ENCODE data around the gene NAV2.

The NAV2 gene

DNA sequence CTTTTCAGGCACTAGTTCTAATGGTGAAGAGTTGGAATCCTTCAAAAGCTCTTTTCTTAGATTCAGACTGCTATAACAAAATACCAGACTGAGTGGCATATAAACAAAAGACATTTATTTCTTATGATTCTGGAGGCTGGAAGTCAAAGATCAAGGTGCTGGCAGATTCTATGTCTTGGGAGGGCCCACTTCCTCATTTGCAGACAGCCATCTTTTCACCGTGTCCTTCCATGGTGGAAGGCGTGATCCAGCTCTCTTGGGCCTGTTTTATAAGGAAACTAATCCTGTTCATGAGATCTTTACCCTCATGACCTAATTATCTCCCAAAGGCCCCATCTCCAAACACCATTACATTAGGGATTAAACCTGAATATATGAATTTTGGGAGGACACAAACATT lies 124.0 kb downstream of the NAV2 start:
- 100% methylated on average over 2 of the region's 2 CpGs for WGBS (ENCODE audit: insufficient coverage)
- Histone ChIP-seq H3K27me3 (replicated peaks in 2 of 5; ENCODE audit: control insufficient read depth in 4 of 5, insufficient read depth in 5 of 5, low read length in 4 of 5) (peaks cover 0 to 2% (median 0%) of the 10 kb centered on the region in 5 experiments), H3K36me3 (ENCODE audit: control insufficient read depth in 4 of 4, insufficient read depth in 4 of 4, low read length in 3 of 4) (no peaks in the 10 kb centered on the region), H3K9me3 (ENCODE audit: control extremely low read depth in 1 of 5, control insufficient read depth in 4 of 5, insufficient read depth in 2 of 5, low read depth in 1 of 5, low read length in 4 of 5) (peaks cover 0 to 7% (median 3%) of the 10 kb centered on the region in 5 experiments), H3K4me1 (ENCODE audit: control extremely low read depth in 1 of 4, control insufficient read depth in 4 of 4, insufficient read depth in 4 of 4, low read length in 3 of 4) (no peaks in the 10 kb centered on the region), H3K4me3 (ENCODE audit: control insufficient read depth in 1 of 7, extremely low read depth in 1 of 7, insufficient read depth in 4 of 7, low read depth in 2 of 7, low read length in 6 of 7) (no peak overlapping the region), H3K27ac (ENCODE audit: insufficient read depth in 1 of 2, low read depth in 1 of 2, low read length in 2 of 2, poor library complexity in 1 of 2, severe bottlenecking in 2 of 2) (no peak overlapping the region)
- POLR2A ChIA-PET: no interaction called here
- no peak for DNase-seq
- CTCF ChIA-PET: no interaction called here

DNA sequence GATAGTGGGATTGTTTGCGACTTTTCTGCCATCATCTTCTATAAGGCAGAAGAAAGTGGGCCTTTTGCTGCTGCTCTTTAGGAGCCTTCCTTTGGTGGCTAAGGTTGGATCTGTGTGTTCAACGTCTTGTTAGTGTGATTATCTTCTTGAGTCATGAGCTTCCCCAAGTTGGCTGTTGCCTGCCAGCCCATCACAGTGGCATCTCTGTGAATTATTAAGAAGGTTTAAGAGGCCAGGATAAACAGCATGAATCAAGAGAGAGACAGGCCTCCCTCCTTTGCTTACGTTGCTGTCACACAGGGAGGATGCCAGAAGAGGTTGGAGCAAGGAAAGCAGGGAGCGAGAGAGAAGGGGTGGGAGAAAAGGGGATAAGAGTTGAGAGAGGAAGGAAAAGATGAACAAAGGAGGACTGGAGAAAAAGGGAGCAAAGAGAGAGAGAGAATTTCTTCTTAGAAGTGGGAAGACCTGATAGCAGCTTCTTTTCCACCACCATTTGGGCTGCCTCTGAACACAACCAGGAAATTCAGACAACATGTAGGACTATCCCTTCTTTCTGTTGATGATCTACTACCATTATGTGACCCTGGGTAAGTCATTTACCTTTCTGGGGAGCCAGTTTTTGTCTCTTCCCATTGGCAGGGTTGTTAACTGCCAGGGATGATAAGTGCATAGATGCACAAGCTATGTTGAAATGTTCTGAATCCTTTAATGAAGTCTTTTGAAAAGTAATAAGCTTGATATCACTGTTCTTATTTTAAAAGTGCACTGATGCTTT lies 126.5 kb downstream of the NAV2 start:
- Histone ChIP-seq H3K27me3 (replicated peaks in 2 of 5; ENCODE audit: control insufficient read depth in 4 of 5, insufficient read depth in 5 of 5, low read length in 4 of 5) (peaks cover 0 to 3% (median 0%) of the 10 kb centered on the region in 5 experiments), H3K27ac (ENCODE audit: insufficient read depth in 1 of 2, low read depth in 1 of 2, low read length in 2 of 2, poor library complexity in 1 of 2, severe bottlenecking in 2 of 2) (no peak overlapping the region), H3K4me3 (ENCODE audit: control insufficient read depth in 1 of 7, extremely low read depth in 1 of 7, insufficient read depth in 4 of 7, low read depth in 2 of 7, low read length in 6 of 7) (no peak overlapping the region), H3K36me3 (ENCODE audit: control insufficient read depth in 4 of 4, insufficient read depth in 4 of 4, low read length in 3 of 4) (no peaks in the 10 kb centered on the region), H3K4me1 (ENCODE audit: control extremely low read depth in 1 of 4, control insufficient read depth in 4 of 4, insufficient read depth in 4 of 4, low read length in 3 of 4) (no peaks in the 10 kb centered on the region), H3K9me3 (ENCODE audit: control extremely low read depth in 1 of 5, control insufficient read depth in 4 of 5, insufficient read depth in 2 of 5, low read depth in 1 of 5, low read length in 4 of 5) (no peaks in the 10 kb centered on the region)
- POLR2A ChIA-PET: no interaction called here
- CTCF ChIA-PET: no interaction called here
- DNase-seq: no peak
- 100% methylated on average over 3 of the region's 4 CpGs for WGBS (ENCODE audit: insufficient coverage)

DNA sequence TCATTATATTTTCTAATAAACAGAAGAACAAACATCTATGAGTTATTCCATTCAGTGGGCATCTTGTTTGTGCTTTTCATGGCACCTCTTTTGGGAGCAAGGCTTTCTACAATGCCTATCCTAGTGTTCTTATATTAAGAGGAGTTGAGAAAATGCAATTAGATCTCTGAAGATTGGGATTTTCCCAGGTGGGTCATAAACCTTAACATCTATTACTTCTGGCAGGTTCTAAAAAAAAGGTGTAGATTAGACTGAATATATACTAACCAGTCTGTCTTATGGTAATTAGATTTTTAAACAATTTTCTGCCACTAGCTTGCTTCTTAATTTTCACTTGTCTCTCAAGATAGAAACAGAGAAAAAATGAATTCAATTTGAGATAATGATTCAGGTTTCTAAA lies 128.3 kb downstream of the NAV2 start:
- Histone ChIP-seq H3K27ac (ENCODE audit: insufficient read depth in 1 of 2, low read depth in 1 of 2, low read length in 2 of 2, poor library complexity in 1 of 2, severe bottlenecking in 2 of 2) (no peak overlapping the region), H3K4me3 (ENCODE audit: control insufficient read depth in 1 of 7, extremely low read depth in 1 of 7, insufficient read depth in 4 of 7, low read depth in 2 of 7, low read length in 6 of 7) (no peak overlapping the region), H3K9me3 (ENCODE audit: control extremely low read depth in 1 of 5, control insufficient read depth in 4 of 5, insufficient read depth in 2 of 5, low read depth in 1 of 5, low read length in 4 of 5) (no peaks in the 10 kb centered on the region), H3K27me3 (replicated peaks in 2 of 5; ENCODE audit: control insufficient read depth in 4 of 5, insufficient read depth in 5 of 5, low read length in 4 of 5) (peaks cover 0 to 2% (median 0%) of the 10 kb centered on the region in 5 experiments), H3K4me1 (ENCODE audit: control extremely low read depth in 1 of 4, control insufficient read depth in 4 of 4, insufficient read depth in 4 of 4, low read length in 3 of 4) (no peaks in the 10 kb centered on the region), H3K36me3 (ENCODE audit: control insufficient read depth in 4 of 4, insufficient read depth in 4 of 4, low read length in 3 of 4) (no peaks in the 10 kb centered on the region)
- ChIA-PET POLR2A (no interaction called here), CTCF (no interaction called here)
- no peak for DNase-seq

DNA sequence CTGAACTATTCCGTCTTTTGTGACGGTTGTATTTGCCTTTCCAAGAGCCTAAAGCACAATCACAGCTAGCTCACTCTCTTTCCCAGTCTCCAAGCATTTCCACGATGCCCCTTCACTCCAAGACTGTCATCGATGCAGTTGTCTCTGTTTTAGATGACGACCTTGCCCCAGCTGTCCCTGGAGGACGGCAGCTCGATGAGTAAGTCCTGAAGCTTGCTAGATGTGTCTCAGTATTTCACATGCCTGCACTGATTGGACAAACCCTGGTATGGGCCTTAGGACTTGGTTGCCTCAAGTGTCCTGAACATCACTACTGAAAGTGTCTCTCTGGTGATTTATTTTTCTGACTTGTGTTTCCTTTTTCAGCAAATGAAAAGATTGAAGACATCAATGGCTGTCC lies 129.9 kb downstream of the NAV2 start:
- ChIA-PET POLR2A (interaction anchor here (0.6 kb wide), 1 partner anchor 11 kb away, joined by 4 read pairs; no protein-coding TSS in a partner anchor), CTCF (interaction anchor here (1.3 kb wide), 1 partner anchor 8 kb away, joined by 4 read pairs; no protein-coding TSS in a partner anchor)
- no peak for DNase-seq
- H3K27me3 ChIP-seq (replicated peaks in 2 of 5; ENCODE audit: control insufficient read depth in 4 of 5, insufficient read depth in 5 of 5, low read length in 4 of 5): peaks cover 0 to 2% (median 0%) of the 10 kb centered on the region in 5 experiments
- no peaks in the 10 kb centered on the region for H3K9me3 ChIP-seq (ENCODE audit: control extremely low read depth in 1 of 5, control insufficient read depth in 4 of 5, insufficient read depth in 2 of 5, low read depth in 1 of 5, low read length in 4 of 5)
- no peaks in the 10 kb centered on the region for H3K36me3 ChIP-seq (ENCODE audit: control insufficient read depth in 4 of 4, insufficient read depth in 4 of 4, low read length in 3 of 4)
- no peak overlapping the region for H3K27ac ChIP-seq (ENCODE audit: insufficient read depth in 1 of 2, low read depth in 1 of 2, low read length in 2 of 2, poor library complexity in 1 of 2, severe bottlenecking in 2 of 2)
- H3K4me3 ChIP-seq (ENCODE audit: control insufficient read depth in 1 of 7, extremely low read depth in 1 of 7, insufficient read depth in 4 of 7, low read depth in 2 of 7, low read length in 6 of 7): no peak overlapping the region
- 94% methylated on average over 6 of the region's 7 CpGs for WGBS (ENCODE audit: insufficient coverage)
- H3K4me1 ChIP-seq (ENCODE audit: control extremely low read depth in 1 of 4, control insufficient read depth in 4 of 4, insufficient read depth in 4 of 4, low read length in 3 of 4): no peaks in the 10 kb centered on the region

DNA sequence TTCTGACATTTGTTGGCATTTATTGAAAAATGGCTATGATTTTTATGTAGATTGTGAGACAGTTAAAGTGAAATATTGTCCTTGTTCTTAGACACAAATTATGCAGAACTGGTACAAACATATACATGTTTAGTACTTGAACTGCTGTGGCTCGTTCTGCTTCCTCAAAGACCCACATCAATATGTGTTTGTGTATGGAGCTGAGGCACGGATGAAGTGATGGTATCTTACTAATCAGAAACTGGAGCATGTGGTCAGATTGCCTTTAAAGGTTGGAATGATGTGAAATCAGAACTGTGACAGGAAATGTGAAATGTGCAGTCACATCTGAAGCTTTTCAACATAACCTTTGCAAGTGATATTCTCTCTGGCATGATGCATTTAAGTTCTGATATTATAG lies 130.4 kb downstream of the NAV2 start:
- no peaks in the 10 kb centered on the region for H3K9me3 ChIP-seq (ENCODE audit: control extremely low read depth in 1 of 5, control insufficient read depth in 4 of 5, insufficient read depth in 2 of 5, low read depth in 1 of 5, low read length in 4 of 5)
- ChIA-PET CTCF (interaction anchor here (0.6 to 1.3 kb wide), 2 partner anchors 9 to 12 kb away, joined by 3 to 4 read pairs; no protein-coding TSS in a partner anchor), POLR2A (interaction anchor here (0.6 kb wide), 1 partner anchor 10 kb away, joined by 4 read pairs; no protein-coding TSS in a partner anchor)
- no peak for DNase-seq
- H3K27me3 ChIP-seq (replicated peaks in 2 of 5; ENCODE audit: control insufficient read depth in 4 of 5, insufficient read depth in 5 of 5, low read length in 4 of 5): peaks cover 0 to 4% (median 0%) of the 10 kb centered on the region in 5 experiments
- WGBS (ENCODE audit: insufficient coverage): 92% methylated on average over 2 of the region's 2 CpGs
- H3K4me3 ChIP-seq (ENCODE audit: control insufficient read depth in 1 of 7, extremely low read depth in 1 of 7, insufficient read depth in 4 of 7, low read depth in 2 of 7, low read length in 6 of 7): no peak overlapping the region
- H3K27ac ChIP-seq (ENCODE audit: insufficient read depth in 1 of 2, low read depth in 1 of 2, low read length in 2 of 2, poor library complexity in 1 of 2, severe bottlenecking in 2 of 2): no peak overlapping the region
- no peaks in the 10 kb centered on the region for H3K36me3 ChIP-seq (ENCODE audit: control insufficient read depth in 4 of 4, insufficient read depth in 4 of 4, low read length in 3 of 4)
- no peaks in the 10 kb centered on the region for H3K4me1 ChIP-seq (ENCODE audit: control extremely low read depth in 1 of 4, control insufficient read depth in 4 of 4, insufficient read depth in 4 of 4, low read length in 3 of 4)

DNA sequence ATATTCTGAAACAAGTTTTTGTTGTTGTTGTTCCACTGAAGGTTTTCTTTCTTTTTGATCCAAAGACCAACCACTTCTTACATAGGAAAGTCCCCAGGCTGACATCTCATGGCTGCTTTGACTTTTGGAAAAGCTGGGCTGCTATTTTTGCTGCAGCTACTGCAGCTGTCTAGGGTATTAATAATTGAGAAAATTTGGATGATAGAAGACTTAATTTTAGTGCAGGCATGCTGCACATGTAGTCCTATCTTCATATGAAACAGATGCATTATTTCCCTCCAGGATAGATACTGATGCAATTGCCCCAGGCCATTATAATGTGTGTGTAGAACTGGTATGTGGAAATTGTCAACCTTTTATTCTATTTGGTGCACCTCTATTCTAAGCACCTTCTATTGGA lies 131.4 kb downstream of the NAV2 start:
- Histone ChIP-seq H3K36me3 (ENCODE audit: control insufficient read depth in 4 of 4, insufficient read depth in 4 of 4, low read length in 3 of 4) (no peaks in the 10 kb centered on the region), H3K4me3 (ENCODE audit: control insufficient read depth in 1 of 7, extremely low read depth in 1 of 7, insufficient read depth in 4 of 7, low read depth in 2 of 7, low read length in 6 of 7) (no peak overlapping the region), H3K4me1 (ENCODE audit: control extremely low read depth in 1 of 4, control insufficient read depth in 4 of 4, insufficient read depth in 4 of 4, low read length in 3 of 4) (no peaks in the 10 kb centered on the region), H3K27ac (ENCODE audit: insufficient read depth in 1 of 2, low read depth in 1 of 2, low read length in 2 of 2, poor library complexity in 1 of 2, severe bottlenecking in 2 of 2) (no peak overlapping the region), H3K9me3 (ENCODE audit: control extremely low read depth in 1 of 5, control insufficient read depth in 4 of 5, insufficient read depth in 2 of 5, low read depth in 1 of 5, low read length in 4 of 5) (no peaks in the 10 kb centered on the region), H3K27me3 (replicated peaks in 2 of 5; ENCODE audit: control insufficient read depth in 4 of 5, insufficient read depth in 5 of 5, low read length in 4 of 5) (peaks cover 0 to 4% (median 0%) of the 10 kb centered on the region in 5 experiments)
- CTCF ChIA-PET: no interaction called here
- DNase-seq: no peak
- POLR2A ChIA-PET: no interaction called here

DNA sequence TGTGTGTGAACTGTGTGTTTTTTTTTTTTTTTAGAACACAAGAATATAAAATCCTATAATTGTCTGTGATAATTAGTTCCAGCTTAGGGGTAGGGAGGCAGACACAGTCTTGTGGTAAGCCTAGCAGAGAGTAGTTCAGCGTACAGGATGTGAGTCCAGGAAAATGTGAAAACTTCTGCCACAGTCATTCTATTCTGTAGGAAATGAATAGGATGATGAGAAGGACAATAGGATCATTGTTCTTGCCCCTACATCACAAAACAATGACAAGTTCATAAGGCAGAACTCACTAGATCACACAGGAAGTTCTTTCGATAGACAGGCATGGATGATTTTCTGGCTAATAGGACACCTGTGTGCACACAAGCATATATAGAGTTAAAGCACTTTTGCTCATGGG lies 132.2 kb downstream of the NAV2 start:
- peaks cover 0 to 4% (median 0%) of the 10 kb centered on the region in 5 experiments for H3K27me3 ChIP-seq (replicated peaks in 2 of 5; ENCODE audit: control insufficient read depth in 4 of 5, insufficient read depth in 5 of 5, low read length in 4 of 5)
- no peaks in the 10 kb centered on the region for H3K4me1 ChIP-seq (ENCODE audit: control extremely low read depth in 1 of 4, control insufficient read depth in 4 of 4, insufficient read depth in 4 of 4, low read length in 3 of 4)
- DNase-seq: no peak
- H3K36me3 ChIP-seq (ENCODE audit: control insufficient read depth in 4 of 4, insufficient read depth in 4 of 4, low read length in 3 of 4): no peaks in the 10 kb centered on the region
- ChIA-PET CTCF (no interaction called here), POLR2A (no interaction called here)
- H3K9me3 ChIP-seq (ENCODE audit: control extremely low read depth in 1 of 5, control insufficient read depth in 4 of 5, insufficient read depth in 2 of 5, low read depth in 1 of 5, low read length in 4 of 5): no peaks in the 10 kb centered on the region
- no peak overlapping the region for H3K4me3 ChIP-seq (ENCODE audit: control insufficient read depth in 1 of 7, extremely low read depth in 1 of 7, insufficient read depth in 4 of 7, low read depth in 2 of 7, low read length in 6 of 7)
- WGBS (ENCODE audit: insufficient coverage): 100% methylated on average over 1 of the region's 2 CpGs
- H3K27ac ChIP-seq (ENCODE audit: insufficient read depth in 1 of 2, low read depth in 1 of 2, low read length in 2 of 2, poor library complexity in 1 of 2, severe bottlenecking in 2 of 2): no peak overlapping the region
